Astrocyte (in vitro differentiated cells and primary cell): ENCODE data around the gene DCC.

Experiments
- EZH2 ChIP-seq: IDR thresholded peaks from 2 replicates; pipeline ENCODE4 v1.6.1; 2012; ENCODE audit warnings: mild to moderate bottlenecking, low read length, inconsistent platforms; ENCODE audit not compliant: insufficient read depth
- TF ChIP-seq, protein P1 (sequence below): IDR thresholded peaks from 2 replicates; pipeline ENCODE4 v1.5.1; 2011; ENCODE audit warnings: low read depth, mild to moderate bottlenecking, inconsistent platforms, low read length, moderate library complexity; ENCODE audit not compliant: insufficient read depth

DNA sequence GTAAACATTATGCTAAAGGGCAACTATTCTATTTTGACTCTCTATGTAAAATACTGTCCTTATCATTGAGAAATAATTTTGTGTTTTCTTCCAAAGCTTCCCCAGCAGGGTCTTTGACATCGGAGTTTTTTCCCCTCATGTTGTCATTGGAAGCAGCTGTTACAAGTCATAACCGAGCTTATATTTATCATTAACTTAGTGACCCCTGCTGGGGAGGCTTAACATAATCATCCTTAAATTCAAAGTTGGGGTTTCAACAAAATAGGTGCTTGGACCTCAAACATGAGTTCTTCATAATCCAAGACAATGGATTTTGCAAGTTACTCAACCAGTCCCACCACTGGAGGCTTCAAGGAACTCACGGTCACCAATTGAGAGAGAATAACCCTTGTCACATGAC lies 330.9 kb downstream of the DCC start:
- no peak for TF ChIP-seq EZH2
- TF ChIP-seq, protein P1, sequence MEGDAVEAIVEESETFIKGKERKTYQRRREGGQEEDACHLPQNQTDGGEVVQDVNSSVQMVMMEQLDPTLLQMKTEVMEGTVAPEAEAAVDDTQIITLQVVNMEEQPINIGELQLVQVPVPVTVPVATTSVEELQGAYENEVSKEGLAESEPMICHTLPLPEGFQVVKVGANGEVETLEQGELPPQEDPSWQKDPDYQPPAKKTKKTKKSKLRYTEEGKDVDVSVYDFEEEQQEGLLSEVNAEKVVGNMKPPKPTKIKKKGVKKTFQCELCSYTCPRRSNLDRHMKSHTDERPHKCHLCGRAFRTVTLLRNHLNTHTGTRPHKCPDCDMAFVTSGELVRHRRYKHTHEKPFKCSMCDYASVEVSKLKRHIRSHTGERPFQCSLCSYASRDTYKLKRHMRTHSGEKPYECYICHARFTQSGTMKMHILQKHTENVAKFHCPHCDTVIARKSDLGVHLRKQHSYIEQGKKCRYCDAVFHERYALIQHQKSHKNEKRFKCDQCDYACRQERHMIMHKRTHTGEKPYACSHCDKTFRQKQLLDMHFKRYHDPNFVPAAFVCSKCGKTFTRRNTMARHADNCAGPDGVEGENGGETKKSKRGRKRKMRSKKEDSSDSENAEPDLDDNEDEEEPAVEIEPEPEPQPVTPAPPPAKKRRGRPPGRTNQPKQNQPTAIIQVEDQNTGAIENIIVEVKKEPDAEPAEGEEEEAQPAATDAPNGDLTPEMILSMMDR: peak; percentile 21
